Measurements from ENCODE around the gene GIPC2. TPM values are rescaled to one million over a fixed set of nuclear protein-coding genes. Genes with fewer than 3 reads are reported as not detected.

The GIPC2 gene
- total RNA-seq, 1 experiment from 2014 or later: 0.07 TPM

GRCh38 chr1:78153092-78153736 is 107.4 kb downstream of the GIPC2 start:
- no peaks in the 10 kb centered on the region for H3K4me1 ChIP-seq (ENCODE audit: control insufficient read depth in 1 of 2, insufficient read depth in 2 of 2, low read length in 2 of 2)
- no peaks in the 10 kb centered on the region for H3K9me2 ChIP-seq (ENCODE audit: insufficient read depth)
- no peak overlapping the region for H3K9ac ChIP-seq (ENCODE audit: low read length)
- TF ChIP-seq POLR2A (IDR thresholded peaks at IDR 0.05; ENCODE audit: borderline replicate concordance, extremely low read depth, insufficient read depth, insufficient read length) (no peak), ZFX (IDR thresholded peaks at IDR 0.05) (no peak), TCF7L2 (IDR thresholded peaks at IDR 0.05; ENCODE audit: borderline replicate concordance, extremely low read depth, insufficient read depth, insufficient read length) (no peak), EZH2 (IDR thresholded peaks at IDR 0.05) (no peak), CBX3 (IDR thresholded peaks at IDR 0.05; ENCODE audit: low read depth) (no peak), YY1 (IDR thresholded peaks at IDR 0.05; ENCODE audit: extremely low read depth, insufficient replicate concordance, low read depth, low read length) (no peak), EGR1 (IDR thresholded peaks at IDR 0.05; ENCODE audit: low read depth) (no peak), ZNF274 (IDR thresholded peaks at IDR 0.05; ENCODE audit: low read depth, low read length) (no peak), CEBPB (IDR thresholded peaks at IDR 0.05; ENCODE audit: low read depth) (no peak)
- TF ChIP-seq, protein P1, sequence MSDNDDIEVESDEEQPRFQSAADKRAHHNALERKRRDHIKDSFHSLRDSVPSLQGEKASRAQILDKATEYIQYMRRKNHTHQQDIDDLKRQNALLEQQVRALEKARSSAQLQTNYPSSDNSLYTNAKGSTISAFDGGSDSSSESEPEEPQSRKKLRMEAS (IDR thresholded peaks at IDR 0.05): no peak
- TF ChIP-seq, protein P2, sequence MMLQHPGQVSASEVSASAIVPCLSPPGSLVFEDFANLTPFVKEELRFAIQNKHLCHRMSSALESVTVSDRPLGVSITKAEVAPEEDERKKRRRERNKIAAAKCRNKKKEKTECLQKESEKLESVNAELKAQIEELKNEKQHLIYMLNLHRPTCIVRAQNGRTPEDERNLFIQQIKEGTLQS (IDR thresholded peaks at IDR 0.05): no peak
- no peaks in the 10 kb centered on the region for H3K79me2 ChIP-seq (ENCODE audit: insufficient read depth, low read length)
- H3K9me3 ChIP-seq (ENCODE audit: control insufficient read depth in 1 of 2, insufficient read depth in 1 of 2, low read depth in 1 of 2, low read length in 2 of 2): no peaks in the 10 kb centered on the region
- ChIA-PET POLR2A (no interaction called here), CTCF (no interaction called here), RAD21 (ENCODE audit: low non-redundant PET in 1 of 2, low total read pairs in 2 of 2, uncharacterized antibody in 2 of 2, unreplicated experiment in 2 of 2) (no interaction called here)
- no peak overlapping the region for H3K27ac ChIP-seq (ENCODE audit: low read depth, low read length)
- DNase-seq (ENCODE audit: low read depth, low spot score): no peak
- intact Hi-C loops (cut with micrococcal nuclease): no loop called here
- H3K27me3 ChIP-seq (ENCODE audit: insufficient read depth, low read length): no peaks in the 10 kb centered on the region
- no peak overlapping the region for H3K4me2 ChIP-seq (ENCODE audit: low read length)
- H3K4me3 ChIP-seq (replicated peaks in 1 of 2; ENCODE audit: low read depth in 1 of 2, low read length in 2 of 2): no peak overlapping the region
- no peaks in the 10 kb centered on the region for H4K20me1 ChIP-seq (ENCODE audit: insufficient read depth)
- BruUV-seq (replicated peaks): no TSS peak
- no peaks in the 10 kb centered on the region for H3K36me3 ChIP-seq (ENCODE audit: control insufficient read depth in 1 of 2, insufficient read depth in 2 of 2, low read length in 2 of 2)
- H2AFZ ChIP-seq (ENCODE audit: low read depth, low read length, poor library complexity, severe bottlenecking): no peak overlapping the region
- ATAC-seq: no peak

DNA sequence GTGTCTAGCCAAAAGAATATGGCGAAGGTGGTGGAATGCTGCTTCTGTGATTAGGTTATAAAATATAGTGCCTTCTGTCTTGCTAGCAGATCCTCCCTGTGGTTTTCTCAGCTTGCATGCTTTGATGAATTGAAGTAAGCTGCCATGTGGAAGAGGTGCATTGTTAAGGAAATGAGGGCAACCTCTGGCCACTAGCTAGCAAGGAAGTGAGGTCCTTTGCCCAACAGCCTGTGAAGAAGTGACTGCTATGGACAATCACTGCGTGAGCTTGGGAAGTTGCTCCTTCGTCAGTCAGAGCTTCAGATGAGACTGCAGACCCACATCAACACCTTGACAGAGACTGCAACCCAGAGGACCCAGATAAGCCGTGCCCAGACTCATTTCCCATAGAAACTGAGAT is 109.4 kb downstream of the GIPC2 start:
- no peak overlapping the region for H3K27ac ChIP-seq (ENCODE audit: low read depth, low read length)
- no peaks in the 10 kb centered on the region for H3K9me2 ChIP-seq (ENCODE audit: insufficient read depth)
- H2AFZ ChIP-seq (ENCODE audit: low read depth, low read length, poor library complexity, severe bottlenecking): no peak overlapping the region
- H3K4me1 ChIP-seq (ENCODE audit: control insufficient read depth in 1 of 2, insufficient read depth in 2 of 2, low read length in 2 of 2): no peaks in the 10 kb centered on the region
- H3K36me3 ChIP-seq (ENCODE audit: control insufficient read depth in 1 of 2, insufficient read depth in 2 of 2, low read length in 2 of 2): no peaks in the 10 kb centered on the region
- no peaks in the 10 kb centered on the region for H3K27me3 ChIP-seq (ENCODE audit: insufficient read depth, low read length)
- H3K79me2 ChIP-seq (ENCODE audit: insufficient read depth, low read length): no peaks in the 10 kb centered on the region
- no peaks in the 10 kb centered on the region for H4K20me1 ChIP-seq (ENCODE audit: insufficient read depth)
- CTCF ChIA-PET: no interaction called here
- DNase-seq (ENCODE audit: low read depth, low spot score): no peak
- no peak overlapping the region for H3K4me2 ChIP-seq (ENCODE audit: low read length)
- POLR2A ChIA-PET: no interaction called here
- ATAC-seq: no peak
- H3K9me3 ChIP-seq (ENCODE audit: control insufficient read depth in 1 of 2, insufficient read depth in 1 of 2, low read depth in 1 of 2, low read length in 2 of 2): no peaks in the 10 kb centered on the region
- no peak overlapping the region for H3K9ac ChIP-seq (ENCODE audit: low read length)
- intact Hi-C loops (cut with micrococcal nuclease): no loop called here
- H3K4me3 ChIP-seq (replicated peaks in 1 of 2; ENCODE audit: low read depth in 1 of 2, low read length in 2 of 2): no peak overlapping the region
- RAD21 ChIA-PET (ENCODE audit: low non-redundant PET in 1 of 2, low total read pairs in 2 of 2, uncharacterized antibody in 2 of 2, unreplicated experiment in 2 of 2): no interaction called here
- no TSS peak for BruUV-seq (replicated peaks)
- TF ChIP-seq CBX3 (IDR thresholded peaks at IDR 0.05; ENCODE audit: low read depth): no peak
- no peak for TF ChIP-seq ZFX (IDR thresholded peaks at IDR 0.05)
- TF ChIP-seq SP1 (IDR thresholded peaks at IDR 0.05; ENCODE audit: low read depth): no peak
- TF ChIP-seq EGR1 (IDR thresholded peaks at IDR 0.05; ENCODE audit: low read depth): no peak
- no peak for TF ChIP-seq ELF1 (IDR thresholded peaks at IDR 0.05; ENCODE audit: borderline replicate concordance, low read depth)
- TF ChIP-seq YY1 (IDR thresholded peaks at IDR 0.05; ENCODE audit: extremely low read depth, insufficient replicate concordance, low read depth, low read length): no peak
- no peak for TF ChIP-seq ZBTB33 (IDR thresholded peaks at IDR 0.05; ENCODE audit: extremely low read depth, insufficient replicate concordance, low read length)
- no peak for TF ChIP-seq CEBPB (IDR thresholded peaks at IDR 0.05; ENCODE audit: low read depth)
- no peak for TF ChIP-seq EZH2phosphoT487 (IDR thresholded peaks at IDR 0.05; ENCODE audit: borderline replicate concordance)
- no peak for TF ChIP-seq CTCF (IDR thresholded peaks at IDR 0.05 in 2 of 3, conservative IDR thresholded peaks at IDR 0.05 in 1 of 3; ENCODE audit: borderline replicate concordance in 1 of 3, insufficient read depth in 1 of 3, low read depth in 2 of 3, low read length in 2 of 3)
- no peak for TF ChIP-seq EZH2 (IDR thresholded peaks at IDR 0.05)

Measured in HCT116 (cell line).